Measurements from ENCODE around the gene MOV10.

MOV10 gene

DNA sequence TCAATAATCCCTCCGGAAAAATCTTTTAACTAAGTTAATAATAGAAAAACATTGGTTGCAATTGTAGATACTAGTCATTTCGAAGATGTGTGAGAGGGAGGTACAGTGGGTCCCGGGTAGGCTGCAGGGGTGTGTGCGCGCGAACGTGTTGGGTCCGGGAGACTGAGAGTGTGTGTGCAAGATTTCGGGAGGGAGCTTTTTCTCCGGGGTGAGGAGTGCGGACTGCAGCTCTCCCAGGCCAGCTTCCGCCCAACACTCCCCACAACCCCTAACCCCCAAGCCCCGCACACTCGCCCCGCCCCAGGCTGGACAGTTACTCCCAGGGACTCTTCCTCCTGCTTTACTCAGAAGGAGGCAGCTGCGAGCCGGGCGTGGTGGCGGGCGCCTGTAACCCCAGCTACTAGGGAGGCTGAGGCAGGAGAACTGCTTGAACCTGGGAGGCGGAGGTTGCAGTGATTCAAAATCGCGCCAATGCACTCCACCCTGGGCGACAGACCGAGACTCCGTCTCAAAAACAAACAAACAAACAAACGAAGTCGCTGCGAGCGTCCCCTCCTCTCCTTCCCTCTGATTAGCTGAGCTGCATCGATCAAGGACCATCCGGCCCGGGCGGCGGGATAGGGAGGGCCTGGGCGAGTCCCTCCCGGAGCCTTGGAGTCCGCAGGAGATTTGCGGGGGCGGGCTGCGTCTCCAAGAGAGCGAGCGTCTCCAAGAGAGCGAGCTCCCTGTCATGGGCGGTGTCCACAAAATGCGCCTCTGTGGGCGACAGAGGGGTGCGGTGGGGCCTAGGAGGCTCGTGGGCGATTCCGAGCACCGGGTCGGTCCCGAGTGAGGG, 68.9 kb downstream of the MOV10 start:
- no peak for DNase-seq

DNA sequence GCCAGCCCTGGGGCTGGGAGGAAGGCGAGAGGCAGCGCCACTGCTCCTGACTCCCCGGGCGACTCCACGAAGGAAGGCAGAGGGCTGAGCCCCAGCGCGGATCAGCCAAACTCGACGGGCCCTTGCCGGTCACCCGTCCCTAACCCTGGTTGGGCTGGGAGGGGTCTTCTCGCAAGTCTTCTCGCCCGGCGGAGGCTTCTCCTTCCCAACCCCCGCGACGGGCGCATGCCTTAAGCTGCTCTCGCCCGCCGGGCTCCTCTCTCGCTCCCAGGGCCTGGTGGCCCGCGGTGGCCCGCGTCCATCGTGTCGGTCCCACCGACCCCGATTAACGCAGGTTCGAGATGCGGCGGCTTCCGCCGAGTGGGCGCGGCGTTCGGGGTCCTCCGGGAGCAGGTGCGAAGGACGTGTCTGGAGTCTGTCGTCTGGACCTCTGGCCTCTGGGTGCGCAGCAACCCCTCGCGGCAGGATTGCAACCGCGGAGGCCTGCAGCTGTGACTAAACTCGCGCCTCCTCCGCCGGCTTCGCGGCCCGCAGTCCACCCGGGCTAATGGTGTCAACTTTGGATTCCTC, 69.6 kb downstream of the MOV10 start:
- no peak for DNase-seq

DNA sequence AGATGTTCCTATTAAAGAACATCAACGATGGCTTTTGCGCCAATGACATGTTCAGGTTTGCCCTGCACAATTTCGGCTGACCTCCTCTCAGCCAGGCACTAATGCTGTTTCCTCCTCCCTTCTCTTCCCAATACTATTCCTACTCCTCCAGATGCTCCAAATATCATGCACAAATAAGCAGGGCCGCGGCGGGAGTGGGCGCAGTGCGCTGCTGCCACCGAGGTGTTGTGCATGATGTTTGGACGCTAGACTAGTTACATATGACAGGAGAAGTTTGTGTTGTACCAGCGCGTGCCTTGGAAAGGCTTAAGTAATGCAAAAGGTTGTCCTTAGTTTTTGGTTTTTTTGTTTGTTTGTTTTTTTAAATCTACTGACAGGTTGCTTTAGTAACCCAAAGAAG, 73.9 kb downstream of the MOV10 start:
- DNase-seq = no peak

Measured in stimulated activated CD4-positive, alpha-beta T cell treated with anti-CD3 and anti-CD28 coated beads, Interleukin-2, amount 100 ng/mL, for 48 hours (primary cell).